Hematopoietic multipotent progenitor cell treated with erythropoietin and hydrocortisone succinate and interleukin-3 and kit ligand, for 15 days (in vitro differentiated cells): Measurements from ENCODE around the gene PACS2.
A peak's percentile ranks its signal among the peaks of the same experiment; 100 is the strongest.

Experiments
- DNase-seq: peaks from one replicate; pipeline ENCODE4 v3.0.0-alpha.2; 2015; ENCODE audit warnings: low spot score

The PACS2 gene

DNA sequence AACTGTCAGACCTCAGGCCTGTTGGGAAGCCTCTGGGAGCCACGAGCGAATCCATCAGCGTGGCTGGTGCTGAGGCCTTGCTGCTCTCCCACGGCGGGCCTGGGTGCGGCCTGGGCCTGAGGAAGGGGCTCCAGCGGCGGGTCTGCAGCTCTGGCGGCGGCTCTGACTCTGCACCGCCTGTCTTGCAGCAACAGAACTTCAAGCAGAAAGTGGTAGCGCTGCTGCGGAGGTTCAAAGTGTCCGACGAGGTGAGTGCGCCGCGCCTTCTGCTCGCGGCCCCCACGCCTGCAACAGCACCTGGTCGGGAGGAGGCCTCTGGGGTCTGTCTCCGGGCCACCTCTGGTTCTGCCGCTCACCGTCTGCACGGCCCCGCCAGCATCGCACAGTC lies 55.1 kb downstream of the PACS2 start:
- DNase-seq, result no peak

DNA sequence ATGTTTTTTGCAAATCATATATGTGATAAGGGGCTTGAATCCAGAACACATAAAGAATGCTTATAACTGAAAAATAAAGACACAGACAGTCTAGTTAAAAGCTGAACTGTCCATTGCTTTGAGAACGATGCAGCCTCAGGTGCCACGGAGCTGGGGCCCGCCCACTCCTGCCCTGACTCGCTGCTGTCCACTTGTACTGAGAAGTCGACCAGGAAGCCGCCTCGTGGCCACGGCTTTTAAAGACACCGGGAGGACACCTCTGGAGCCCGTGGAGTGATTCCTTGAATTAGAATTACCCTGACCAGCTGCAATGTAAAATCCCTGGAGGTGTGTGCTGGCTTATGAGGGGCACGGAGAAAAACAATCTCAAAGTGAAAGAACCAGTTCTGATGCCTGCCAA lies 59.8 kb downstream of the PACS2 start:
- DNase-seq, result no peak

DNA sequence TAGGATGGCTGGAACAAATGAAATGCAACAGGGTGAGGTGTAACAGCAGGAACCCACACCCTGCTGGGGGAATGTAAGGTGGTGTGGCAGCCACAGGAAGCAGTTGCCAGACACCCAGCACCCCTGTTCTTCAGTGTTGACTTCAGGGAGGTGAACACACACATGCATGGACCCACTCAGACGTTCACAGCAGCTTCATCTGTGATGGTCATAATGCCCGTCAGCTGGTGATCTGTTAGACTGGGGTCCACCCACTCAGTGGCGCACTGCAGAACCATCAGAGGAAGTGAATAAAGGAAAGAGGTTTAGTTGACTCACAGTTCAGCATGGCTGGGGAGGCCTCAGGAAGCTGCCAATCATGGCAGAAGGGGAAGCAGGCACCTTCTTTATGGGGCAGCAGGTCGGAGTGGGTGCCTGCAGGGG lies 61.1 kb downstream of the PACS2 start:
- no peak for DNase-seq

DNA sequence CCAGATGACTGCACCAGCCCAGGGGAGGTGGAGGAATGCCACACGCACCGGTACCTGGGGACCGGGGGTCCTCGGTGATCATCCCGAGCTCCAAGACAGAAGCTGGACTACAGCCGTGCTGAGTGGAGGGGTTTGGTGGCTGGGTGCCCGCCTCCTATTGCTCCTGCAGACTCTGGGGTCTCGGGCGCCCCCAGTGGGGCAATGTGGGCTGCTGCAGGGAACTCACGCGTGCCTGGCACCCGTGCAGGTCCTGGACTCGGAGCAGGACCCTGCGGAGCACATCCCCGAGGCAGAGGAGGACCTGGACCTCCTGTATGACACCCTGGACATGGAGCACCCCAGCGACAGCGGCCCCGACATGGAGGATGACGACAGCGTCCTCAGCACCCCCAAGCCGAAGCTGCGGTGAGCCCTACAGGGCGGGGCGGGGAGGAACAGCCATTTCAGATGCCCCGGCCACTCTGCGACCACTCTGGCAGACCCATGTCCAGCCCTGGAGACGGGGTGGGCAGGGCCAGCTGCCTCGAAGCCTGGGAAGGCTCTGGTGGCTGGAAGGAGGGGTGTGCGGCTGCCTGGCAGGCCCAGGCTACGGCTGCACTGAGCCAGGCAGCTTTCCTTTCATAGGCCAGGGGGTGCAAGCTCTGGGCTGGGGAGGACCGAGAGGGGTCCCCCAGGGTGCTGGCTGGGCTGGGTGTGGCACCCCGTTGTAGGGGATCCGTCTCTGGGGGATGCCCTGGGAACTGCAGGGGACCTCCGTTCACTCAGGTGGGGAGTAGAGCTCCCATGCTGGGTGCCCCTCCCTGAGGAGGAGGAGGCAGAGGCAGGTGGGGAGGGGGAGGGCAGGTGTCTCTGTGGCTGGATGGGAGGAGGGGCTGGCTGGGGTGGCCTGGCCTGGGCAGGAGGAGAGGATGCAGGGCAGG lies 62.2 kb downstream of the PACS2 start:
- DNase-seq, result no peak

DNA sequence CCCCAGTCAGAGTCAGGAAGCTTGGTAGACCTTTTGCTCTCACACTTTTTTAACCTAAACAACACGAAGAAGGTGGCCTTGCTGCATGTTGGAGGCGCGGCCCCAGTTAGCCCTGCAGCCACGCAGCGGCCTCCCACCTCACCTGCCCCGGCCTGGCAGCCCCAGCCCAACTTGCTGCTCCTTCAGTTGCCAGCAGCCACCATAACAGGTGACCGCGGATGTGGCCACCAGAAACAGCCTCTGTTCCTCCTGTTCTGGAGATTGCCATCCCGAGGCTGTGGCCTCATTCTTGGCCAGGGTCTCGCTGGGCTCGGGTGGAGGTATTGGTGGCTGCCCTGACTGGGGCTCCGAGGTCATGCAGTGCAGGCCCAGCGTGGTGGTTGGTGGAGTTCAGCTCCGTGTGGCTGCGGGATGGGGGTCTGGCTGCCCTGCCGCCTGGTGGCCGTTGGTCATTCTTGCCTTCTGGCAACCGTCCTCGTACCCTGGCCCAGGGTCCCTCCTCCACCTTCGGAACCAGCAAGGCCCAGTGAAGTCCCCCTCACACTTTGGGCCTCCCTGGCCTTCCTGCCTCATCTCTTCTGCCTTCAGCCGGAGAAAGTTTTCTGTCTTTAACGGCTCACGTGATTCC lies 63.1 kb downstream of the PACS2 start:
- no peak for DNase-seq

DNA sequence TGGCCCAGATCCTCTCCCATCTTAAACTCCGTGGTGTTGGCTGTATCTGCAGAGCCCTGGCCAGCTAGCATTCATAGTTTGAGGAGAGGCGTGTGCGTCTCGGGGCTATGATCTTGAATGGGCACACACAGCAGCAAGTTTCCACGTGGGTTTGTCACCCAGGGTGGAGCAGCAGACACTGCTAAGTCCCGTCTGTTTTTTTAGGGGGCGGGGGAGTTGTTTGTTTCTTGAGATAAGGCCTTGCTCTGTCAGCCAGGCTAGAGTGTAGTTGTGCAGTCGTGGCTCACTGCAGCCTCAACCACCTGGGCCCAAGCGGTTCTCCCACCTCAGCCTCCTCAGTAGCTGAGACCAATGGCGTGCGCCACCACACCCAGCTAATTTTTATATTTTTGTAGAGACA lies 63.7 kb downstream of the PACS2 start:
- peak; percentile 40 for DNase-seq

DNA sequence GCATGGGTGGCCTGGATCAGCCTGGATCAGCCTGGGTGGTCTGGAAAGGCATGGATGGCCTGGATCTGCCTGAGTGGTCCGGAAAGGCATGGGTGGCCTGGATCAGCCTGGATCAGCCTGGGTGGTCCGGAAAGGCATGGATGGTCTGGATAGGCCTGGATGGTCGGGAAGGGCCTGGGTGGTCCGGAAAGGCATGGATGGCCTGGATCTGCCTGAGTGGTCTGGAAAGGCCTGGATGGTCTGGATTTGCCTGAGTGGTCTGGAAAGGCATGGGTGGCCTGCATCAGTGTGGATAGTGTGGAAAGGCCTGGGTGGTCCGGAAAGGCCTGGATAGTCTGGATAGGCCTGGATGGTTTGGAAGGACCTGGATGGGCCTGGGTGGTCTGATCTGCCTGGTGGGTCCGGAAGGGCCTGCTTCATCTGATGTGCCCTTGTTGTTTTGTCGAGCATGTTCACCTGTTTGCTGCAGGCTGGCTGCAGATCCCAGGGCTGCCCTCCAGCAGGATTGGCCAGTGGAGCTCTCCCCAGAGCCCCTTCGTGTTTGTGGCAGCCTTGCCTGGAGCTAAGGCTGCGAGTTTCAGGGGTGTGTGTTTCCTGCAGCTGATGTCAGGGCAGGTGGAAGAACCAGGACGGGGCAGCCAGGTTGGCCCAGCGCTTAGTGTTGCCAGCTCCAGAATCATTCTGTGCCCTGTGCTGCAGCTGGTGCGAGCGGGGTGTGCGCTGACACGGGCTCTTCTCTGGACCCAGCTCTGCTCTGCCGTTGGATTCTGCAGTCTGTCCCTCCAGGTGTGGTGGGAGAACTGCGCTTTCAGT lies 64.5 kb downstream of the PACS2 start:
- no peak for DNase-seq

DNA sequence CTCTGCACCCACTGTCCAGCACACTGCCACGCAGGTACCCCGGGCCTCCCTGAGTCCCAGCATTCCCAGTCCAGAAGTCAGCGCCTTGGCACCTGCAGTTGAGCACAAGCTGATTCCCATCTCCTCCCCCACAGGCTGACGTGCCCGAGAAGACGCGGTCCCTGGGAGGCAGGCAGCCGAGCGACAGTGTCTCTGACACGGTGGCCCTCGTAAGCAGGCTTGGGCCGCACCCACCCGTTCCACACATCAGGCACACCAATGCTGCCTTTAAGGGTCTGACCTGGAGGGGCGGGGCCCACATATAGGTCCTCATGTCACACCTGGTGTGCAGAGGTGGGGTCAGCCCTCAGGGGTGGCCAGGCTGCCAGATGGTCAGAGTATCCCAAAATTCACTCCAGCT lies 65.4 kb downstream of the PACS2 start:
- DNase-seq, result no peak

DNA sequence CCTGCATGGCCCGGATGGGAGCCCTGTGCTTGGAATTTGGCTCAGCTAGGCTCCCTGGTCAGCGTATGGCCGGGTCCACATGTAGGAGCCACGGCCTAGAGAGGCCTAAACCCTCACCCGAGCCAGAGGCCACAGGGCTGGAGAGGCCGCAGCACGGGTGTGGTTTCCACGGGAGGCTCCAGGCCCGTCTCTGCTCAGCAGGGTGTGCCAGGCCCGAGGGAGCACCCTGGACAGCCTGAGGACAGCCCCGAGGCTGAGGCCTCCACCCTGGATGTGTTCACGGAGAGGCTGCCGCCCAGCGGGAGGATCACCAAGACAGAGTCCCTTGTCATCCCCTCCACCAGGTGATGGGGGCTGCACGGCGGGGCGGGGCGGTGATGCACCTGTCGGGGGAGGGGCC lies 66.2 kb downstream of the PACS2 start:
- DNase-seq, result no peak

DNA sequence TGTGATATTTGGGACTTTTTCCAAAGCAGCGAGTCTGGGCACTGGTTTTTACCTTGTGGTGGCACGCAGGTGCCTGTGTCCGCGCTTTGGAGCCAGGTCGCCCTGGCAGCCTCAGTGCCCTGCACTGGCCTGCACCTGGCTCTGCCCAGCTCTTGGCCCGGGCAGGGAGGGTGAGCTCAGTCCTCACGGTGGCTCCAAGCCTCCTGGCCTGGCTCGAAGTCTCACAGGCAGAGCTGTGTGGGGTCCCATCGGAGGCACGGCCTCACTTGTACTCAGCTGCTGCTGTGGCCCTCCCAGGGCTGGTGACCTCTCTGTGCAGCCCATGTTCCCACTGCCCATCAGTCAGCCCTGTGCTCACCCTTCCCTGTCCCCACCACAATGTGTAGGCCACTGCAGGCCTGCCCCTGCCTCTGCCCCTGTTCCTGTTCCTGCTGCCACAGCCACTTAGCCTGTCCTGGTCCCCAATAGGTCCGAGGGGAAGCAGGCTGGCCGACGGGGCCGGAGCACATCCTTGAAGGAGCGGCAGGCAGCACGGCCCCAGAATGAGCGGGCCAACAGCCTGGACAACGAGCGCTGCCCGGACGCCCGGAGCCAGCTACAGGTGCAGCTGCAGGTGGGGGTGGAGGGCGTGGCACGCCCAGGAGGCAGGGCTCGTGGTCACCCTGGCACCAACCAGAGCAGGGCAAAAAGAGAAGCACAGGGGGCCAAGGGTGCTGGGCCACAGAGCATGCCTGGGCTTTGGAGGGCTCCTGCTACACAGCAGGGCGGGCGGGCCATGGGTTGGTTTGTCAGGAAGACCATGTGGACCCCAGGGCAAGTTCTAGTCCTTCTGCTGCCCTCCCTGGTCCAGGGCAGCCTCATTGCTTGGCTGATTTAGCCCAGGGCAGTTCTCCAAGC lies 67.1 kb downstream of the PACS2 start:
- no peak for DNase-seq

DNA sequence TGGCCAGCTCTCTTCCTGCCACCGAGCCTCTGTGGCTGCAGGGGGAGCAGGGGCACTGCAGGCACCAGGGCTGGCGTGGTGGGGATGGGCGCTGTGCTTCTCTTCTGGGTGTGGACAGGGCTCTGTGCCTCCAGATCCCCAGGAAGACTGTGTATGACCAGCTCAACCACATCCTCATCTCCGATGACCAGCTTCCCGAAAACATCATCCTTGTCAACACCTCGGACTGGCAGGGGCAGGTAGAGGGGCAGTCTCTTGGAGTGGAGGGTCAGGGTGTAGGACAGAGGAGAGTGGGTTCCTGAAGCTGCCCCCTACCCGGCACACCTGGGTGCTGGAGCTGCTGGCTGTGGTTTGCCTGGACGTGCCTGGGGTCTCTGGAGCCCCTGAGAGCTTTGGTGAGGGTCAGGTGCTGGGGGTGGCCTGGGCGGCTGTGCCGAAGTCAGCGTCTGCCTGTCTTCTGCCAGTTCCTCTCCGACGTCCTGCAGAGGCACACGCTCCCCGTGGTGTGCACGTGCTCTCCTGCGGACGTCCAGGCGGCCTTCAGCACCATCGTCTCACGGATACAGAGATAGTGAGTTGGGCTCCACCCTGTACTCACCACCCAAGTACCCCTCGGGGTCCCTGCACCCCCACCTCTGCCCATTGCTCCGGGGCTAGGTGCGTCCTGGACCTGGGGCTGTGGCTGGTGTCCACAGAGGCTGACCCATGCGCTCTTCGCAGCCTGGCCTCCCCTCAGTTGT lies 68.0 kb downstream of the PACS2 start:
- no peak for DNase-seq

DNA sequence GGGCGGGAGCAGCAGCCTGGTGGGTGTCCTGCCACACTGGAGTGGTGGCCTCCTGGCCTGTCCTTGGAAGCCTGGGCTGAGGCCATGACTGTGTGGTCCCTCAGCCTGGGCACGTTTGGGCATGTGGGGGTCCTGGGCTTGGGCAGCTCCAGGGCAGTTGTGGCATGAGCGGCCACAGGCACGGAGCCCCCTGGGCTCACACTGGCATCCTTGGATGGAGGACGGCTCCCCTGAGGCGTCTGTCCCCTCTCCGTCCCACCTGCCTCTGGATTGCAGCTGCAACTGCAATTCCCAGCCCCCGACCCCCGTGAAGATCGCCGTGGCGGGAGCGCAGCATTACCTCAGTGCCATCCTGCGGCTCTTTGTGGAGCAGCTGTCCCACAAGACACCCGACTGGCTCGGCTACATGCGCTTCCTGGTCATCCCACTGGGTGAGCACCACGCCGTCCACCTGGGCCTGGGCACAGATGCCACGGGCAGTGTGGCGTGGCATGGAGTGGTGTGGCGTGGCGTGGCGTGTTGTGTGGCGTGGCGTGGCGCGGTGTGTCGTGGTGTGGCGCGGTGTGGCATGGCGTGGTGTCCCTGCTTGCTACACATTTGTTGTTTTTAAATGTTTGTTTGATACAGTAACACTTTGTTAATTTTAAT lies 68.7 kb downstream of the PACS2 start:
- DNase-seq, result no peak

DNA sequence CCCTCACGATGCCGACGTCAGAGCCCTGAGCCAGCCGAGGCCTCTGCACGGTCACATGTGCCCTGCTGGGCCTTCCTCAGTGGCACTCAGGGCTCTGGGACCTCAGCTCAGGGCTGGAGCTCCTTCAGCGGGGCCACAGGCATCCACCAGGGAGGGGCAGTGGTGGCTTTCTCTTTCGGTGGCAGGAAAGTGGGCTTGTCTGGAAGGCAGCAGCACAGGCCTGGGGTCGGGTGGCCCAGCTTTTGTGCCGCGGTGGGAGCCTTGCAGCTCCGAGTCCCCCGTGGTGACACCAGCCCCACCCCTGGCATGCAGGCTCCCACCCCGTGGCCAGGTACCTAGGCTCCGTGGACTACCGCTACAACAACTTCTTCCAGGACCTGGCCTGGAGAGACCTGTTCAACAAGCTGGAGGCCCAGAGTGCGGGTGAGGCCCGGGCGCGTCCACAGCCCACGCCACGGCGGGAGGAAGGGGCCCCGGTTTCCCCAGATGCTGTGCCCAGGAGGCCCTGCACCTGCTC lies 69.6 kb downstream of the PACS2 start:
- DNase-seq, result no peak

DNA sequence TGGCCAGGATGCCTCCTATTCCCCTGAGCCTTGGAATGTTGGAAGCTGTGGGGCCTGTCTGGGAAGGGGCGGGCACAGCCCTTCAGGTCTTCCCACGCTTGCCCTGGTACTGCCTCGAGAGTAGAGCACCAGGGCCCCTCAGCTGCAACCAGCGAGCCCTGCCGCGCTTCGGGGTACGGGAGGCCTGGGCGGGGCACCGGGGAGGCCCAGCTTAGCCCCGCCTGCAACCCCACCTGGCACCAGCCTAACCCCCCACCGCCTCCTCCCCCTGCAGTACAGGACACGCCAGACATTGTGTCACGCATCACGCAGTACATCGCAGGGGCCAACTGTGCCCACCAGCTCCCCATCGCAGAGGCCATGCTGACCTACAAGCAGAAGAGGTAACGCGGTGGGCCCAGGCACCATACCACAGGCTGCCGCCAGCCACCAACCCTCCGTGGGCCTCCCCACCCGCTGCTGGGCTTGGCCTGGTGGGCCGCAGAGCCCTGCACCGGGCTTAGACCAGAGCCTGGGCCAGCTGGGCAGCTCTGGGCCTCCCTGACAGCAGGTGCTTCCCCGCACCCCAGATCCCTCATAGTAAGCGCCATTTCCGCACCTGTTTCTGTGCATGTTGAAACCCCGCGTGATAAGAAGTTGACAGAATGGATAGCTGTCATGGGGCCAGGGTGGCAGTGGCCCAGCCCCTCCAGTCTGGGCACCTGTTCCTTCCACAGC lies 70.2 kb downstream of the PACS2 start:
- no peak for DNase-seq

DNA sequence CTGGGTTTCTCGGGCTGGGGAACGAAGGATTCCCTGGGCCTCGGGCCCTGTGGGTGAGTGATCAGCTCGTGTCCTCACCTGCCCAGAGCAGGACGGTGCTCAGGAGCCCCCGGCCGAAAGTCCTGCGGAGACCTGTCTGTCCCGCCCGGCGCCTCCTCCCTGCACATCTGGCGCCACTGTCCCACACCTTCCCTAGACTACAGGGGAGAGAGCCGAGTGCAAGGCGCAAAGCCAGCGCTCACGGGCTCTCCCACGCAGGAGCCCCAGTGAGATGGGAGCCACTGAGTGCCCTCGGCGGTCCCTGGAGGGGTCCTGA lies 70.7 kb downstream of the PACS2 start:
- DNase-seq, result no peak

DNA sequence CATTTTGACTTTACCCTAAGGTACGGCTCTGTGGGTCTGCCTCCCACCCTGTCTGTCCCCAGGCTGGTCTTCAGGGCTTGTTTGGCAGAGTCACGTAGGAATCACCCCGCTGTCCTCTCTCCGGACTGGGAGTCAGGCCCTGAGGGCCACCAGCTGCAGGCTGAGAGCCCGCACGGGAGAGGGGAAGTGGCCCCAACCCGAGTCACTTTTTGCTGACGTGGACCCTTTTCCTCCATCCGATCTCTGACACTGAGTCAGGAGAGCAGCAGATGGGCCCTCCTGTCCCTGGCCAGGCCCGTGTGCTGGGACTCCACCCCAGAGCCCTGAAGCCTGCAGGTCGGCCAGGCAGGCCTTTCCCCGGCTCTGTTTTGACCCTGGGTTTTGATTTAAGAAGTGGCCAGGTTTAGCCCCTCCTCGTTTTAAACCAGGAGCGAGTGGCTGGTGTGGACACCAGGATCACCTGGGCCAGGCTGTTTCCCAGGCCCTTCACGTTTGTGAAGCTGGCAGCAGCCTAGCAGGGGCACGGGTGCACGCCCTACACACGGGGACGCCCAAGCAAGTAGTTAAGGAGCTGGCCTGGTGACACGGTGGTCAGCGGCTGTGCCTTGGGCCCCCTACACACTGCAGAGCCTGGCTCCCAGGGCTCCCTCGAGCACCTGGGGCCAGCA lies 71.3 kb downstream of the PACS2 start:
- no peak for DNase-seq

DNA sequence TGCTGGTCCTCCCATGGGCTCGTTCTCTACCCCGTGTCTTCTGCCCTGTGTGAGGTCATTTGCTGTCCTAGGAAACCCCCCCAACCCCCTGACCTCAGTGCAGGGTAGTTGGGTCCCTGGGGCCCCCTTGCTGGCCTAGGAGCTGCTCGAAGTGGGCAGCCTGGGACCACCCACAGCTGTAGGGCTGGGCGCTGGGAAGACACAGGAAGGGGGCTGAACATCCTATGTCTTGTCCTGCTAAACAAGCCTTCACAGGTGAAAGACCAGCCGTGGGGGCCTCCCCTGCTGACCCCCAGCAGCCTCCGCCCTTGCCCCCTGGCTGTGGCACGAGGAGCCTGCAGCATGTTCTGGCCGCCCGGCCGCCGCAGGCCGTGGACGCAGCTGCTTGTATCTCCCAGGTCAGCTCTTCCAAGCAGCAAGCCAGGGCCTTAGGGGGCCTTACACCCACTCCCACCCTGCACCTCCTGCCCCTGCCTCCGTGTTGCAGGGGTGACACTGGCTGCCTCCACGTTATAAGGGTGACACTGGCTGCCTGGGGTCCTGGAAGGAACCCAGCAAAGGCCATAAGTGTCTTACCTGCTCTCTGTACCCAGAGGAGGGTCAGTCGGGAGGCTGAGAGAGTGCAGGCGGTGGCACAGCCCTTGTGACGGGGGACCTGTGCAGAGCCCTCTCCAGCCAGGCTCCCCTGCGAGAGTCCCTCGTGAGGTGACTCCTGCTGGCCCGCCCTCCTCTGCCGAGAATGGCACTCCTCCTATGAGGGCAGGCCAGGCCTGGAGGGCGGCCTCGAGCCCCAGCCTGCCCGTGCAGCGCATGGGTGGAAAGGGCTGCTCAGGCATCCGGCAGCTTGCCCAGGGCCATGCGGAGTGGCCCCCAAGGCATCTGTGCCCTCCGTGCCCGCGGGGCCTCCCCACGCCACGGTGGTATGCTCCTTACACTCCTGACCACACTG lies 72.3 kb downstream of the PACS2 start:
- DNase-seq, result no peak

DNA sequence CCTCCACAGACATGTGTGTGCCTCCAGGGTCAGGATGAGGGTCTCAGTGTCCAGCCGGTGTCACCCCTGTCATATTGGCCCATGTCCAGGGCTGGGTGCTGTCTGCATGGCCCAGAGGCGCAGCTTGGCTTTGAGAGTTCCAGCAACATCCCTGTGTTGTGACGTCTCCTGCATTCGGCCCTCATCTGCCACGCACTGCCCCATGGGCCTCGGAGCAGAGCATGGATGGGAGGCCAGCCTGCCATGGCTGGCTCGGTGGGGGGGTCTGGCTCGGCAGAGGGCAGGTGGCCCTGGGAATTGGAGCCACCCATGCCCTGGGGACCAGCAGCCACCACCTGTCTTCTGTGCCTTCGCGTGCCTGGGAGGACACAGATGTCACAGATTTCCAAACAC lies 73.0 kb downstream of the PACS2 start:
- no peak for DNase-seq
